ENCODE data around the gene WDFY2.
A peak's percentile ranks its signal among the peaks of the same experiment; 100 is the strongest.

The WDFY2 gene

GRCh38 chr13:51800486-51800885 is 216.2 kb downstream of the WDFY2 start:
- no peak for DNase-seq (ENCODE audit: low spot score)

GRCh38 chr13:51801631-51802099 is 217.4 kb downstream of the WDFY2 start:
- DNase-seq (ENCODE audit: low spot score): no peak

GRCh38 chr13:51802631-51803418 is 218.6 kb downstream of the WDFY2 start:
- DNase-seq (ENCODE audit: low spot score): no peak

- peak; percentile 95 for DNase-seq (ENCODE audit: low spot score)
Observed at GRCh38 chr13:51803422-51804294, 219.4 kb downstream of the WDFY2 start, which contains the start of gene DHRS12. DHRS12 (minus strand) TSS chr13:51804163; CDS start chr13:51799659, 4,504 bp downstream.

GRCh38 chr13:51804295-51805172 is 220.3 kb downstream of the WDFY2 start:
- DNase-seq (ENCODE audit: low spot score): no peak

GRCh38 chr13:51805313-51805712 is 221.1 kb downstream of the WDFY2 start:
- no peak for DNase-seq (ENCODE audit: low spot score)

- no peak for DNase-seq (ENCODE audit: low spot score)
Observed at GRCh38 chr13:51805925-51806324, 221.7 kb downstream of the WDFY2 start.

- no peak for DNase-seq (ENCODE audit: low spot score)
Observed at GRCh38 chr13:51806566-51806965, 222.3 kb downstream of the WDFY2 start.

- no peak for DNase-seq (ENCODE audit: low spot score)
Observed at GRCh38 chr13:51807041-51807440, 222.8 kb downstream of the WDFY2 start.

- no peak for DNase-seq (ENCODE audit: low spot score)
Observed at GRCh38 chr13:51808811-51809210, 224.5 kb downstream of the WDFY2 start.

- DNase-seq (ENCODE audit: low spot score): no peak
Observed at GRCh38 chr13:51811046-51811445, 226.8 kb downstream of the WDFY2 start.

GRCh38 chr13:51811920-51812451 is 227.7 kb downstream of the WDFY2 start:
- no peak for DNase-seq (ENCODE audit: low spot score)

GRCh38 chr13:51814071-51814470 is 229.8 kb downstream of the WDFY2 start:
- DNase-seq (ENCODE audit: low spot score): no peak

- DNase-seq (ENCODE audit: low spot score): peak; percentile 68
Observed at GRCh38 chr13:51814825-51815650, 230.8 kb downstream of the WDFY2 start.

GRCh38 chr13:51815848-51816247 is 231.6 kb downstream of the WDFY2 start:
- DNase-seq (ENCODE audit: low spot score): no peak

GRCh38 chr13:51816604-51817249 is 232.5 kb downstream of the WDFY2 start:
- DNase-seq (ENCODE audit: low spot score): no peak
